Activated gamma-delta T cell treated with Interleukin-2 at 50 U/mL for 16 hours (primary cell): ENCODE data around the gene AGRP.
A peak's percentile ranks its signal among the peaks of the same experiment; 100 is the strongest.

Experiments
- DNase-seq: peaks from one replicate; pipeline ENCODE4 v3.0.0-alpha.2; 2020

The AGRP gene

GRCh38 chr16:67463059-67463458 is 20.3 kb downstream of the AGRP start:
- DNase-seq: no peak

GRCh38 chr16:67462279-67462655 is 21.1 kb downstream of the AGRP start:
- DNase-seq: no peak

- no peak for DNase-seq
These were observed 21.6 kb downstream of the AGRP start for GRCh38 chr16:67461600-67462278.

GRCh38 chr16:67460961-67461360 is 22.4 kb downstream of the AGRP start:
- no peak for DNase-seq

- DNase-seq: no peak
These were observed 23.2 kb downstream of the AGRP start for GRCh38 chr16:67460168-67460567.

GRCh38 chr16:67459861-67460150 is 23.5 kb downstream of the AGRP start:
- DNase-seq: no peak

GRCh38 chr16:67459066-67459860 is 24.1 kb downstream of the AGRP start:
- DNase-seq: no peak

- DNase-seq: no peak
These were observed 25.2 kb downstream of the AGRP start for GRCh38 chr16:67458121-67458641.

- DNase-seq: no peak
These were observed 25.7 kb downstream of the AGRP start for GRCh38 chr16:67457611-67458010.

GRCh38 chr16:67456391-67457081 is 26.8 kb downstream of the AGRP start:
- DNase-seq: no peak

- no peak for DNase-seq
These were observed 28.5 kb downstream of the AGRP start for GRCh38 chr16:67454852-67455251.

GRCh38 chr16:67454104-67454503 is 29.2 kb downstream of the AGRP start:
- DNase-seq: no peak

GRCh38 chr16:67451704-67452435 is 31.5 kb downstream of the AGRP start:
- DNase-seq: no peak

- DNase-seq: no peak
These were observed 32.2 kb downstream of the AGRP start for GRCh38 chr16:67451061-67451703.

- no peak for DNase-seq
These were observed 33.6 kb downstream of the AGRP start for GRCh38 chr16:67449739-67450138.

GRCh38 chr16:67449336-67449735 is 34.0 kb downstream of the AGRP start:
- DNase-seq: no peak

- DNase-seq: no peak
These were observed 34.8 kb downstream of the AGRP start for GRCh38 chr16:67448580-67448979.

- DNase-seq: peak; percentile 30
These were observed 35.8 kb downstream of the AGRP start for GRCh38 chr16:67447508-67448076.

- no peak for DNase-seq
These were observed 36.3 kb downstream of the AGRP start for GRCh38 chr16:67446968-67447507.

GRCh38 chr16:67445913-67446907 is 37.1 kb downstream of the AGRP start:
- no peak for DNase-seq

- DNase-seq: no peak
These were observed 37.9 kb downstream of the AGRP start for GRCh38 chr16:67445441-67445912.
